ENCODE data around the gene TUBGCP6.

DNA sequence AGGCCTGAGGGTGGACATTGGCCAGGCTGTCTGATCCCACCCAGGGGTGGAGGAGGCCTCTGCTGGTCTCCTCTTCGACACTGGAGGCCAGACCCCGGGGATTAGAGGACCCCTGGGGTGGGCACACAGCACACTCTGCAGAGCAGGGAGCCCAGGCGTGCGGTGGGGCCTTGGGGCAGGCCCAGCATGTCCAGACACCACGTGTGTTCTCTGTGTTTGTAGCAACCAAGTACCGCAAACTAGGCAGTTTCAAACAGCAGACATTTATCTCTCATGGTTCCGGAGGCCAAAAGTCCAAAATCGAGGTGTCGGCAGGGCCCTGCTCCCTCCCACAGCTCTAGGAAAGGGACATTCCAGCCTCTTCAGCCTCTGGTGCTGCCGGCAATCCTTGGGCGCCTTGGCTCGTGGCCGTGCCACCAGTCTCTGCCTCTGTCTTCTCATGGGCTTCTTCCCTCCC lies 72.8 kb downstream of the TUBGCP6 start:
- TF ChIP-seq, protein P1, sequence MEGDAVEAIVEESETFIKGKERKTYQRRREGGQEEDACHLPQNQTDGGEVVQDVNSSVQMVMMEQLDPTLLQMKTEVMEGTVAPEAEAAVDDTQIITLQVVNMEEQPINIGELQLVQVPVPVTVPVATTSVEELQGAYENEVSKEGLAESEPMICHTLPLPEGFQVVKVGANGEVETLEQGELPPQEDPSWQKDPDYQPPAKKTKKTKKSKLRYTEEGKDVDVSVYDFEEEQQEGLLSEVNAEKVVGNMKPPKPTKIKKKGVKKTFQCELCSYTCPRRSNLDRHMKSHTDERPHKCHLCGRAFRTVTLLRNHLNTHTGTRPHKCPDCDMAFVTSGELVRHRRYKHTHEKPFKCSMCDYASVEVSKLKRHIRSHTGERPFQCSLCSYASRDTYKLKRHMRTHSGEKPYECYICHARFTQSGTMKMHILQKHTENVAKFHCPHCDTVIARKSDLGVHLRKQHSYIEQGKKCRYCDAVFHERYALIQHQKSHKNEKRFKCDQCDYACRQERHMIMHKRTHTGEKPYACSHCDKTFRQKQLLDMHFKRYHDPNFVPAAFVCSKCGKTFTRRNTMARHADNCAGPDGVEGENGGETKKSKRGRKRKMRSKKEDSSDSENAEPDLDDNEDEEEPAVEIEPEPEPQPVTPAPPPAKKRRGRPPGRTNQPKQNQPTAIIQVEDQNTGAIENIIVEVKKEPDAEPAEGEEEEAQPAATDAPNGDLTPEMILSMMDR (IDR thresholded peaks at IDR 0.05; ENCODE audit: low read depth, low read length, poor library complexity, severe bottlenecking): no peak
- no peak for TF ChIP-seq EZH2phosphoT487 (IDR thresholded peaks at IDR 0.05; ENCODE audit: borderline replicate concordance, low read length)
